GM12801 (cell line): Measurements from ENCODE around the gene PLA2G7.

Experiments used
- CTCF ChIP-seq: IDR thresholded peaks from one replicate; pipeline ENCODE4 v1.5.1; 2011; ENCODE audit warnings: control low read depth; ENCODE audit not compliant: insufficient read length; ENCODE audit errors: extremely low read depth

Gene PLA2G7

GRCh38 chr6:46756469-46757213 is 21.5 kb upstream of the PLA2G7 start:
- TF ChIP-seq CTCF = no peak

DNA sequence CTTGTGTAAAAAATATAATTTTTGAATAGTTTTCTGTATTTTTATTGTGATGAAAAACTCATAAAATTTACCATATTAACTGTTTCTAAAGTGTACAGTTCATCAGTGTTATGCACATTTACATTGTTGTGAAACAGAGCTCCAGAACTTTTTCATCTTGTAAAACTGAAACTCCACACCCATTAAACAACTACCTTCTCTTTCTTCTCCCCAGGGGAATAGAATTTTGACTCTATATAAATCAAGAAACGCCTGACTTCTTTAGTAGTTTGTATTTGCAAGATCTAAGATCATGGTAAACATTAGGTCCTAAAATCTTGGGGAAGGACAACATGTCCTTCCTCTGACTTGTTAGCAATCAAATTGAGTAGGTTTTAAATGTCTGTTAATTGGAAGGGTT is 20.7 kb upstream of the PLA2G7 start:
- no peak for TF ChIP-seq CTCF

- TF ChIP-seq CTCF = no peak
Measured at GRCh38 chr6:46751658-46752057, 16.5 kb upstream of the PLA2G7 start.

DNA sequence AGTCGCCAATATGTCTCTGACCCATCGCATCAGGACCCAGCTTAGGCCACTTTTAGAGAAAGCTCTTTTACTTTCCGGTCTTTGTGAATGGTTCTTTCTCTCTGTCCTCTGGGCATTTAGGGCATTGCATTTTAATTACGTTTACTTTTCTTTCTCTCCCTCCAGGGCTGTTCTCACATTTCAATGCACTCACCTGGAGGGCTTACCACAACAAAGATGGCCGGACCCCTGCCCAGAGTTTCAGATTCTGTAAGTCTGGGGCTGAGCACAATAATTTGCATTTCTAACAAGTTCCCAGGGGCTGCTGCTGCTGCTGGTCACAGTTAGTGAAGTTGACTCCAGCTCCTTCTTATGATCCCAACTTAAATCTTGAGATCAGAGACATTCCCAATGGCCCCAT is 14.6 kb upstream of the PLA2G7 start:
- TF ChIP-seq CTCF = no peak

GRCh38 chr6:46748940-46749503 is 13.8 kb upstream of the PLA2G7 start:
- no peak for TF ChIP-seq CTCF

DNA sequence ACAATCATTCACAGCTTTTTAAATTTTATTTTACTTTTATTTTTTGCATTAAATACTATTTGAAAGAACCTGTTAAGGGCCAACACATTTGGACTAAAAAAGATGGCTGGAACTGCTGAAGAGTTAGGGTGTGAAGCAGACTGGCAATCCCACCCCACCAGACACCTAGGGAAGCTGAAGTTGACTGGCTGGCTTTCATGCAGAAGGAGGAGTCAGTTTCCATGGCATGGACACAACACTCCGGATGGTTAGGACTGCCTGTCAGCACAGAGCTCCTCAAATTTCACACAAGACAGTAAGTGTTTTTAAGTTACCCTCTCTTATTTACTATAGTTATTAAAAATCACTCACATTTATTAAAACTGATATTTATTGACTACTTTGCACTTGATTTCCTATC is 11.5 kb upstream of the PLA2G7 start, which contains the start of gene ANKRD66:
Gene ANKRD66 (plus strand): TSS at position 238 of the 400 bp plus-strand sequence. CDS start 5,016 bp downstream, outside the sequence.
- no peak for TF ChIP-seq CTCF

- no peak for TF ChIP-seq CTCF
Measured at GRCh38 chr6:46745973-46746372, 10.8 kb upstream of the PLA2G7 start.
